VCaP (cell line): ENCODE results near the gene LIAS.

Experiments
- H3K27ac ChIP-seq: fragments of 450-650 bp; 2 replicates; pipeline ENCODE4 v1.5.1; 2017
- TF ChIP-seq, protein P1 (sequence below): fragments of 450-650 bp; conservative IDR thresholded peaks from 2 replicates; pipeline ENCODE4 v1.5.1; 2017; ENCODE audit warnings: mild to moderate bottlenecking, moderate library complexity

The LIAS gene

GRCh38 chr4:39429476-39430334 is 29.2 kb upstream of the LIAS start:
- no peak overlapping the region for H3K27ac ChIP-seq
- TF ChIP-seq, protein P1, sequence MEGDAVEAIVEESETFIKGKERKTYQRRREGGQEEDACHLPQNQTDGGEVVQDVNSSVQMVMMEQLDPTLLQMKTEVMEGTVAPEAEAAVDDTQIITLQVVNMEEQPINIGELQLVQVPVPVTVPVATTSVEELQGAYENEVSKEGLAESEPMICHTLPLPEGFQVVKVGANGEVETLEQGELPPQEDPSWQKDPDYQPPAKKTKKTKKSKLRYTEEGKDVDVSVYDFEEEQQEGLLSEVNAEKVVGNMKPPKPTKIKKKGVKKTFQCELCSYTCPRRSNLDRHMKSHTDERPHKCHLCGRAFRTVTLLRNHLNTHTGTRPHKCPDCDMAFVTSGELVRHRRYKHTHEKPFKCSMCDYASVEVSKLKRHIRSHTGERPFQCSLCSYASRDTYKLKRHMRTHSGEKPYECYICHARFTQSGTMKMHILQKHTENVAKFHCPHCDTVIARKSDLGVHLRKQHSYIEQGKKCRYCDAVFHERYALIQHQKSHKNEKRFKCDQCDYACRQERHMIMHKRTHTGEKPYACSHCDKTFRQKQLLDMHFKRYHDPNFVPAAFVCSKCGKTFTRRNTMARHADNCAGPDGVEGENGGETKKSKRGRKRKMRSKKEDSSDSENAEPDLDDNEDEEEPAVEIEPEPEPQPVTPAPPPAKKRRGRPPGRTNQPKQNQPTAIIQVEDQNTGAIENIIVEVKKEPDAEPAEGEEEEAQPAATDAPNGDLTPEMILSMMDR = no peak

GRCh38 chr4:39433878-39434492 is 24.9 kb upstream of the LIAS start:
- TF ChIP-seq, protein P1 = no peak
- H3K27ac ChIP-seq = no peak overlapping the region

GRCh38 chr4:39435659-39436563 is 22.9 kb upstream of the LIAS start:
- TF ChIP-seq, protein P1 = peak; percentile 67
- H3K27ac ChIP-seq = no peak overlapping the region

- H3K27ac ChIP-seq = no peak overlapping the region
- TF ChIP-seq, protein P1 = no peak
These were observed 17.3 kb upstream of the LIAS start for GRCh38 chr4:39441593-39441992.

GRCh38 chr4:39442998-39443397 is 15.9 kb upstream of the LIAS start:
- no peak overlapping the region for H3K27ac ChIP-seq
- TF ChIP-seq, protein P1 = no peak

DNA sequence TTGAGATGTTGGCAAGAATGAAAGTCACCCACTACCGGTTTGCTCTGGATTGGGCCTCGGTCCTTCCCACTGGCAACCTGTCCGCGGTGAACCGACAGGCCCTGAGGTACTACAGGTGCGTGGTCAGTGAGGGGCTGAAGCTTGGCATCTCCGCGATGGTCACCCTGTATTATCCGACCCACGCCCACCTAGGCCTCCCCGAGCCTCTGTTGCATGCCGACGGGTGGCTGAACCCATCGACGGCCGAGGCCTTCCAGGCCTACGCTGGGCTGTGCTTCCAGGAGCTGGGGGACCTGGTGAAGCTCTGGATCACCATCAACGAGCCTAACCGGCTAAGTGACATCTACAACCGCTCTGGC is 12.4 kb upstream of the LIAS start:
- peak overlapping the region; percentile 82 for H3K27ac ChIP-seq
- TF ChIP-seq, protein P1 = no peak
